Activated T-cell treated with anti-CD3 and anti-CD28 coated beads, Interleukin-2, amount 50 U/mL, for 4 hours (primary cell): ENCODE data around the gene NIPAL1. TPM values are rescaled to one million over a fixed set of nuclear protein-coding genes. Genes with fewer than 3 reads are reported as not detected.

Source experiments
- ATAC-seq, 2 donors: fragments of 200-7000 bp; cut with Tn5 transposase; one replicate each; pipeline ENCODE4 v1.10.0; 2021
- DNase-seq: peaks from one replicate; pipeline ENCODE4 v3.0.0-alpha.2; 2020
- H3K27me3 Mint-ChIP-seq: one replicate; pipeline ENCODE4 v1.8.0; 2021; ENCODE audit warnings: low read depth, mixed read lengths
- H3K36me3 Mint-ChIP-seq: one replicate; pipeline ENCODE4 v1.8.0; 2022; ENCODE audit warnings: mixed read lengths; ENCODE audit not compliant: insufficient read depth
- H3K4me1 Mint-ChIP-seq: one replicate; pipeline ENCODE4 v1.8.0; 2021; ENCODE audit warnings: low read depth, mixed read lengths
- H3K4me3 Mint-ChIP-seq: one replicate; pipeline ENCODE4 v1.8.0; 2021; ENCODE audit warnings: mild to moderate bottlenecking, moderate library complexity, mixed read lengths
- H3K9me3 Mint-ChIP-seq: one replicate; pipeline ENCODE4 v1.8.0; 2021; ENCODE audit warnings: mixed read lengths
- total RNA-seq, 3 donors: library from RNA; stranded (reverse); gene quantifications; one replicate each; pipeline ENCODE4 v1.2.1, GENCODE V29; 2021

Gene NIPAL1
- total RNA-seq, 3 donors from 2014 or later: 8.6 to 8.9 (median 8.8) TPM

DNA sequence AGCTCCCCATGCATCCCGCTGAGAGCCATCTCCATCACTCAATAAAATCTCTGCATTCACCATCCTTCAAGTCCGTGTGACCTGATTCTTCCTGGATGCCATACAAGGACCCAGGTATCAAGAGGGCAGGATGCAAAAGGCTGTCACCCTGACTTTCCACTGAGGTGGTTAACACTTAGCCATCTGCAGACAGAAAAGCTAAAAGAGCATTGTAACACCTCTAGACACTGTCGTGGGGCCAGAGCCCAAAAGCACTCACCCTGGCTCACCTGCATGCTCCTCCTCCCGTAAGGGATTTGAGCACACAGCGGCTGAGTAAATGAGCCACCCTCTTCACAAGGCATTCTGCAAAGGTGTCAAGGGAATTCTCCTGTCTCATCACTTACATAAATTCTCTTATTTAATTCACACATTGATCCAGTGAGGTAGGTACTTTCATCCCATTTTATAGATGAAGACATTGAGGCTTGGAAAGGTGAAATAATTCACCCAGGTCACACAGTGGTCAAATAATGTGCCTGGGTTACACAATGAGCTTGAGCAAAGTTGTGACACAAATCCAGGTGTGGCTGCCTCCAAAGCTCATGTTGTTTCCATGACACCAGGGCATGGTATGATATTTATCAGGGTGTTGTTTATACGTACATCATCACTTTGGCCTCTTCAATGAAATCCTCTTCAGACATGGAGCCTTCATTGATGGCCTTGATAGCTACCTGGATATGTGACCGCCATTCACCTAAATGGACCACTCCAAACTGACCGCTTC, 69.4 kb downstream of the NIPAL1 start:
- Mint-ChIP-seq H3K36me3 (peaks cover 20% of the 10 kb centered on the region), H3K27me3 (no peaks in the 10 kb centered on the region), H3K4me1 (peaks cover 18% of the 10 kb centered on the region), H3K4me3 (no peak overlapping the region), H3K9me3 (no peaks in the 10 kb centered on the region)
- DNase-seq (no peak), ATAC-seq (no peak)

Other genes starting within 250 kb of the NIPAL1 start
- not detected for gene CORIN, start 178.7 kb upstream of the NIPAL1 start, total RNA-seq
- gene NFXL1, start 102.2 kb upstream of the NIPAL1 start, total RNA-seq: 10 to 100 TPM in 2 of 3 donors, 1 to 10 TPM in 1; 7.7 to 11.0 (median 10.5) TPM
- under 1 TPM; 0.32 to 0.33 (median 0.33) TPM for gene CNGA1, start 91 bp upstream of the NIPAL1 start, total RNA-seq
- 1 to 10 TPM; 2.4 to 5.9 (median 4.8) TPM for gene TXK, start 117.5 kb downstream of the NIPAL1 start, total RNA-seq